SK-N-SH treated with all-trans-retinoic acid at 6 μM for 48 hours (cell line): ENCODE results near the gene KLHDC7B.

ENCODE experiments used
- BACH2 ChIP-seq: fragments of 250-450 bp; sonication (Bioruptor Pico); IDR thresholded peaks from 2 replicates; pipeline ENCODE4 v1.9.0; 2021; ENCODE audit warnings: mild to moderate bottlenecking, borderline replicate concordance
- CSDC2 ChIP-seq: fragments of 250-450 bp; sonication (Bioruptor Pico); IDR thresholded peaks from 2 replicates; pipeline ENCODE4 v1.5.0; 2020; ENCODE audit warnings: mild to moderate bottlenecking, moderate library complexity
- ESRRG ChIP-seq: fragments of 250-450 bp; sonication (Bioruptor Pico); IDR thresholded peaks from 2 replicates; pipeline ENCODE4 v1.6.1; 2021; ENCODE audit warnings: mild to moderate bottlenecking
- GLIS3 ChIP-seq: fragments of 250-450 bp; sonication (Bioruptor Pico); IDR thresholded peaks from 2 replicates; pipeline ENCODE4 v1.5.0; 2020; ENCODE audit warnings: mild to moderate bottlenecking, moderate library complexity
- SNAI2 ChIP-seq: fragments of 250-450 bp; sonication (Bioruptor Pico); IDR thresholded peaks from 2 replicates; pipeline ENCODE4 v1.5.0; 2020; ENCODE audit warnings: mild to moderate bottlenecking, moderate library complexity
- TCF4 ChIP-seq: fragments of 250-450 bp; sonication (Bioruptor Pico); IDR thresholded peaks from 2 replicates; pipeline ENCODE4 v1.8.0; 2021; ENCODE audit warnings: mild to moderate bottlenecking, moderate library complexity, borderline replicate concordance
- ZFP3 ChIP-seq: fragments of 250-450 bp; sonication (Bioruptor Pico); IDR thresholded peaks from 2 replicates; pipeline ENCODE4 v1.5.0; 2020; ENCODE audit warnings: mild to moderate bottlenecking, moderate library complexity
- ZNF565 ChIP-seq: fragments of 450-650 bp; formaldehyde crosslinking; conservative IDR thresholded peaks from 2 replicates; pipeline ENCODE4 v1.5.0; 2020; ENCODE audit warnings: low read depth, mild to moderate bottlenecking, moderate library complexity
- ZNF8 ChIP-seq: fragments of 450-650 bp; formaldehyde crosslinking; IDR thresholded peaks from 2 replicates; pipeline ENCODE4 v1.5.0; 2020; ENCODE audit warnings: mild to moderate bottlenecking, moderate library complexity
- TF ChIP-seq, protein P1 (sequence below): fragments of 250-450 bp; sonication (Bioruptor Pico); IDR thresholded peaks from 2 replicates; pipeline ENCODE4 v1.8.0; 2020; ENCODE audit warnings: mild to moderate bottlenecking, moderate library complexity, borderline replicate concordance
- TF ChIP-seq, protein P2 (sequence below): fragments of 250-450 bp; sonication (Bioruptor Pico); IDR thresholded peaks from 2 replicates; pipeline ENCODE4 v1.5.0; 2020; ENCODE audit warnings: mild to moderate bottlenecking, moderate library complexity

DNA sequence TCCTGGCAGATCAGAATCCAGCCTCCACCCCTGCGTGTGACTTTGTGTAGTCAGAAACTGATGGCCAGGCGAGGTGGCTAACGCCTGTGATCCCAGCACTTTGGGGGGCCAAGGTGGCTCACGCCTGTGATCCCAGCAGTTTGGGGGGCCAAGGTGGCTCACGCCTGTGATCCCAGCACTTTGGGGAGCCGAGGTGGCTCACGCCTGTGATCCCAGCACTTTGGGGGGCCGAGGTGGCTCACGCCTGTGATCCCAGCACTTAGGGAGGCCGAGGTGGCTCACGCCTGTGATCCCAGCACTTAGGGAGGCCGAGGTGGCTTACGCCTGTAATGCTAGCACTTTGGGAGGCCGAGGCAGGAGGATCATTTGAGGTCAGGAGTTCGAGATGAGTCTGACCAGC, 32.5 kb upstream of the KLHDC7B start:
- TF ChIP-seq, protein P1, sequence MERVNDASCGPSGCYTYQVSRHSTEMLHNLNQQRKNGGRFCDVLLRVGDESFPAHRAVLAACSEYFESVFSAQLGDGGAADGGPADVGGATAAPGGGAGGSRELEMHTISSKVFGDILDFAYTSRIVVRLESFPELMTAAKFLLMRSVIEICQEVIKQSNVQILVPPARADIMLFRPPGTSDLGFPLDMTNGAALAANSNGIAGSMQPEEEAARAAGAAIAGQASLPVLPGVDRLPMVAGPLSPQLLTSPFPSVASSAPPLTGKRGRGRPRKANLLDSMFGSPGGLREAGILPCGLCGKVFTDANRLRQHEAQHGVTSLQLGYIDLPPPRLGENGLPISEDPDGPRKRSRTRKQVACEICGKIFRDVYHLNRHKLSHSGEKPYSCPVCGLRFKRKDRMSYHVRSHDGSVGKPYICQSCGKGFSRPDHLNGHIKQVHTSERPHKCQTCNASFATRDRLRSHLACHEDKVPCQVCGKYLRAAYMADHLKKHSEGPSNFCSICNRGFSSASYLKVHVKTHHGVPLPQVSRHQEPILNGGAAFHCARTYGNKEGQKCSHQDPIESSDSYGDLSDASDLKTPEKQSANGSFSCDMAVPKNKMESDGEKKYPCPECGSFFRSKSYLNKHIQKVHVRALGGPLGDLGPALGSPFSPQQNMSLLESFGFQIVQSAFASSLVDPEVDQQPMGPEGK (CRISPR knock-in tag) = no peak
- TF ChIP-seq ZFP3 (CRISPR knock-in tag) (no peak), ZNF565 (CRISPR knock-in tag) (no peak), GLIS3 (CRISPR knock-in tag) (no peak), TCF4 (no peak), SNAI2 (CRISPR knock-in tag) (no peak), ESRRG (CRISPR knock-in tag) (no peak), CSDC2 (no peak), ZNF8 (no peak), BACH2 (CRISPR knock-in tag) (no peak)
- TF ChIP-seq, protein P2, sequence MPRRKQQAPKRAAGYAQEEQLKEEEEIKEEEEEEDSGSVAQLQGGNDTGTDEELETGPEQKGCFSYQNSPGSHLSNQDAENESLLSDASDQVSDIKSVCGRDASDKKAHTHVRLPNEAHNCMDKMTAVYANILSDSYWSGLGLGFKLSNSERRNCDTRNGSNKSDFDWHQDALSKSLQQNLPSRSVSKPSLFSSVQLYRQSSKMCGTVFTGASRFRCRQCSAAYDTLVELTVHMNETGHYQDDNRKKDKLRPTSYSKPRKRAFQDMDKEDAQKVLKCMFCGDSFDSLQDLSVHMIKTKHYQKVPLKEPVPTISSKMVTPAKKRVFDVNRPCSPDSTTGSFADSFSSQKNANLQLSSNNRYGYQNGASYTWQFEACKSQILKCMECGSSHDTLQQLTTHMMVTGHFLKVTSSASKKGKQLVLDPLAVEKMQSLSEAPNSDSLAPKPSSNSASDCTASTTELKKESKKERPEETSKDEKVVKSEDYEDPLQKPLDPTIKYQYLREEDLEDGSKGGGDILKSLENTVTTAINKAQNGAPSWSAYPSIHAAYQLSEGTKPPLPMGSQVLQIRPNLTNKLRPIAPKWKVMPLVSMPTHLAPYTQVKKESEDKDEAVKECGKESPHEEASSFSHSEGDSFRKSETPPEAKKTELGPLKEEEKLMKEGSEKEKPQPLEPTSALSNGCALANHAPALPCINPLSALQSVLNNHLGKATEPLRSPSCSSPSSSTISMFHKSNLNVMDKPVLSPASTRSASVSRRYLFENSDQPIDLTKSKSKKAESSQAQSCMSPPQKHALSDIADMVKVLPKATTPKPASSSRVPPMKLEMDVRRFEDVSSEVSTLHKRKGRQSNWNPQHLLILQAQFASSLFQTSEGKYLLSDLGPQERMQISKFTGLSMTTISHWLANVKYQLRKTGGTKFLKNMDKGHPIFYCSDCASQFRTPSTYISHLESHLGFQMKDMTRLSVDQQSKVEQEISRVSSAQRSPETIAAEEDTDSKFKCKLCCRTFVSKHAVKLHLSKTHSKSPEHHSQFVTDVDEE (CRISPR knock-in tag) = no peak
